ENCODE data around the gene ENOPH1.

- no peak for TF ChIP-seq CTCF (IDR thresholded peaks at IDR 0.05; ENCODE audit: insufficient read depth, low read length, poor library complexity, severe bottlenecking)
- TF ChIP-seq EZH2phosphoT487 (conservative IDR thresholded peaks at IDR 0.05; ENCODE audit: low read length): no peak
Observed at GRCh38 chr4:82450966-82451755, 20.8 kb downstream of the ENOPH1 start.

Measured in SU-DHL-6 (cell line).